Stimulated activated CD8-positive, alpha-beta memory T cell treated with anti-CD3 and anti-CD28 coated beads, Interleukin-15, amount 100 ng/mL, for 1 hour (primary cell): Measurements from ENCODE around the gene NAV2.

Experiments used
- DNase-seq: peaks from one replicate; pipeline ENCODE4 v3.0.0-alpha.2; 2020; ENCODE audit warnings: low read depth

Gene NAV2

DNA sequence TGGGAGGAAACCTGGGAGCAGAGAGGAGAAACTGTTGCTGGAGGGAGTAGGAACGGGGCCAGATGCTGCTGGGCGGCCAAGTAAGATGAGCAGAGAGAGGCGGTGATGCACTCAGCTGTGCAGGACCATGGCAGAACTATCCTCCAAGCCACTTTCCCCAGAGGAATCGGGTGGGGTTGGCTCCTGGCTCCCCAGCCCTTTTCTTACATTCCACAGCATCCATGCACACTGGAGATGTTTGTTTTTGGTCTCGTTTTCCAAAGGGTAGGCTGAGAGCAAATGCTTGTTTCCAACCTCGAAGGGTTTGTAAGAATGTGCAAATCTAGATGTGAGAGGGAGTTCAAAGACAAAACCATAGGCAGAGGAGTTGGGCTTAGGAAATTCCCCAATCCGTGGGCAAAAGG, 374.5 kb downstream of the NAV2 start:
- DNase-seq: no peak

GRCh38 chr11:20088397-20089225, 376.0 kb downstream of the NAV2 start:
- DNase-seq: no peak

DNA sequence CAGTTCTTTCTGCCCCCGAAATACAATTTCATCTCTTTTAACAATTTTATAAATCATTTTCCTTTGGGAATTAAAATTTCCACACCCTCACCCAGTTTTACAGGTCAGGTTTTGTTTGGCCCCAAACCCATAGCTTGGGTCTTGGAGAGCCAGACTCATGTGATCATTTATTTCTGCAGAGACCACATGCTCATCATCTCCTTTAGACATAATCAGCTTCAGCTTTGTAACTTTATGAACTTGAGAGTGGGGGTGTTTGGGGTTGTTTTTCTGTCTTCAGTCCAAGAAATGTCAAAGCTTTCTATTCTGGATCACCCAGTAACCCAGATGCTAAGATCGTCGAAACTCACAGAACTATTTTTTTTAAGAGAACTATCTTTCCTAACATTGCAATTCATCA, 376.7 kb downstream of the NAV2 start:
- no peak for DNase-seq

DNA sequence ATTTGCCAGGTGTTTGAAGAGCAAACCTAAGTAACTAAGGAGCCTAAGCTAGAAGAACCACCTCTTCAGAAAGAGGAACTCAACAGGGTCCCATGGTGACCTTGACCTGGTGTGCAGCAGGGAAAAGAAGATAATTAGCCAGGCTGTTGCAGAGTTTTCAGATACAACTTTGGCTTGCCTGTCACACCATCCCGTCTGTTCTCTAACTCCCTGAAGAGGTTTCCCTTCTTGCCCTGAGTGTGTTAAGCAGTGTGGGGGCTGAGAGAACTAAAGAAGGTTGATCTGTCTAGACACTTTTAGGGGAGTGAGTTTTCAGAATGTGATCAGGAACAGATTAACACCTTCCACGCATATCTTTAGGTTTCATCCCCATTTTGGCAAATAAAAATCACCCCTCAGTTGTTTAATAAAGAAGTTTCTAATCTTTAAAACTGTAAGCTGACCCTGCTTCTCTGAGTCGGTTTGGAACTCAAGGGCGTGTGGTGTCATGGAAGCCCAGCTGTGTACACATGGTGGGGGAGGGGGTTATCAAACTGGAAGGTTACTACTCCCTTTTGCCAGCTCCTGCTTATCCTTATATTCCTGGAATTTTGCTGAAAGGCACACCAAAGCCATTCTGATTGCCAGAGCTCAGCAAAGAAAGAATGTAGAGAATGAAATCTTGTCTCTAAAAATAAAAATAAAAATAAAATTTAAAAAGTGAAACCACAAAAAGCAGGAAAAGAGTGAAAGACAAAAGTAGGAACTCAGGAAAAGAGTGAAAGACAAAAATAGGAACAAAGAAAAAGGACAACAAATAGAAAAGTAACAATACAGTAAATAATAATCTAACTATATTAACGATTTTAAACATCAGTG, 377.4 kb downstream of the NAV2 start:
- DNase-seq: no peak

GRCh38 chr11:20090654-20091374, 378.2 kb downstream of the NAV2 start:
- no peak for DNase-seq

- no peak for DNase-seq
These were observed 381.1 kb downstream of the NAV2 start for GRCh38 chr11:20093775-20094174.

- no peak for DNase-seq
These were observed 382.6 kb downstream of the NAV2 start for GRCh38 chr11:20095189-20095588.

- no peak for DNase-seq
These were observed 384.9 kb downstream of the NAV2 start for GRCh38 chr11:20097319-20098221.

GRCh38 chr11:20099527-20099926, 386.9 kb downstream of the NAV2 start:
- no peak for DNase-seq

DNA sequence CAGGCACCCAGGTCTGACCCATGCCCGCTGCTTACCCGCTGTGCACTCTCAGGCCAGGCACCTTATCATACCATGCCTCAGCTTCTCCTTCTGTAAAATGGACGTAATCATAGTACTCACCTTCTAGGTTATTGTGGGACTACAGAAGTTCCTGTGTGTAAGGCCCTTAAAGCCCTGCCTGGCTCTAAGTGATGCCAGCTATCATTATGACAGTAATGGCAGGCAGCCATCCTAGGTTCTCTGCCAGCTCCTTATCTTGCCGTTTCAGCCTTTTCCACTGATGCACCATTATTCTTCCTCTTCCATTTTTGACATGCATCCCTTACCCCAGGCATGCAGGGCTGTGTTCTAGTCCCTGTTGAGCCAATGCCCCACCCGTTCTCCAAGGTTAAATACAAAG, 389.8 kb downstream of the NAV2 start:
- no peak for DNase-seq

DNA sequence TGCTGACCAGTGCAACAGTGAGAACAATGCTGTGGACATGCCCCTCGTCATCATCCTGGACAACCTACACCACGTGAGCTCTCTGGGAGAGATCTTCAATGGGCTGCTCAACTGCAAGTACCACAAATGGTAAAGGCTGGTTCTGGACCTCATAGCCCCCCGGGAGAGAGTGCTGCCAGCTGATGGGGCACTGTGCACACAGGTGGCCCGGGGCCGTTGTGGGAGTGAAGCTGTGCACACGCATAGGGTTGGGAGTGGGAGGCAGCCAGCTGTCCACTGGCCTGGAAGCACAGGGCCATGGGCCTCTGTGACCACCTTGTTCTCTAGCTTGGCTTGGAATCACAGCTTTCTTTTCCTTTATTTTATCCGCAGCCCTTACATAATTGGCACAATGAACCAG, 390.6 kb downstream of the NAV2 start:
- no peak for DNase-seq

DNA sequence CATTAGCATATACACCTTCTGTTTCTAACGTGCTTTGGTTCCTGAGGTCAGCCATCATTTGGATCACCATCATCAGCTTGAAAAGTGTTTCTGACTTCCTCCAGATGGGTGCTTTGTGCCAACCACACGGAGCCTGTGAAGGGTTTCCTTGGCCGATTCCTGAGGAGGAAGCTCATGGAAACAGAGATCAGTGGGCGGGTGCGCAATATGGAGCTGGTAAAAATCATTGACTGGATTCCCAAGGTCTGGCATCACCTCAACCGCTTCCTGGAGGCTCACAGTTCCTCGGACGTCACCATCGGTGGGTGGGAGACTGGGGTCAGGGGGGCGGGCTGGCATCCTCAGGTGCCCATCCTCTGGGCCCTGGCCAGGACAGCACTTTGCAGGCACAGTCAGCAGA, 392.8 kb downstream of the NAV2 start:
- no peak for DNase-seq

GRCh38 chr11:20109731-20110445, 397.3 kb downstream of the NAV2 start:
- DNase-seq: no peak

DNA sequence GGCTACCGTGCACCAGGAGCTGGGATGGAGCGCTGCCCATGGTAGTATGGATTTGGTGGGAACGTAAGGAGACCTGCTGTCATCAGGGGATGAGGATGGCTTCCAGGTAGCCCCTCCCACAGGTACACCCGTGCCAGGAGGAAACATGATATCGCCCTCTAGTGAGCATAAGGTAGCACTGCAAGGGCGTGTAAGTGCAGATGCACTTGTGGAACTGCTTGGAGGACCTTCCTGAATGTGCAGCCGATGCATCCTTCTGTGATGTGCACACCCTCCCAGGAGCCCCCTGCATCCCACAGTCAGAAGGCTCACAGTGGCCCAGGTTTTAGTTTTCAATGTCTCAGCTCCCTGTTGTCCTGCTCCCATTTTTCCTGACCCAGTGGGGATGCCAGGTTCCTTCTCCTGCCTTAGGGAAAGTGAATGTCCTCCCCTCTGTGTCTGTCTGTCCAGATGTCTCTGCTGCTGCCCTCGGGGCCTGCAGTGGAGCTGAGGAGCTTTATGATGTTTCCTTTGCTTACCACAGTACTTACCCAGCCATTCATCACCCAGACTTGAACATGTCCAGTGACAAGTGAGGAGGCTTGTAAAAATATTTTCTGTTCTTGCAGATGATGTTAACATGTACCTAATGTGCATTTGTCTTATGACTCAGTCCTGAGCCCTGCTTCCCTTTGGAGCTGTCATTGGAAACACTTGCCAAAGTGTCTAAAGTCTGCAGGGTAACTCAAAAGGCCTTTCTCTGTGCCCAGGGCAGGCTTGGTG, 398.5 kb downstream of the NAV2 start:
- DNase-seq: no peak

- no peak for DNase-seq
These were observed 399.2 kb downstream of the NAV2 start for GRCh38 chr11:20111871-20112270.

- no peak for DNase-seq
These were observed 399.9 kb downstream of the NAV2 start for GRCh38 chr11:20112291-20113148.

DNA sequence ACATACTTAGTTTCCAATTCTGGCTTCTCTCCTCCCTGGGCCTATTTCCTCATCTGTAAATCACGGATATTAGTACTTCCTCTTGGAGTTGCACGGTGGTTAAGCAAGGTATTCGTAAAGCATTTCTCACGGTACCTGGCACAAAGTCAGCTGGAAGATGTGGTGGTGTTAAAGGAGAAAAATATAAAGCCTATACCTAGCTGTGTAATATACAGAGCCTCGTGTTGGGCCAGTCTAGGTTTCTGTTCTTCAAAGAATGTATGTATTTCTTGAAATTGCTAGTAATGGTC, 400.5 kb downstream of the NAV2 start:
- DNase-seq: no peak

DNA sequence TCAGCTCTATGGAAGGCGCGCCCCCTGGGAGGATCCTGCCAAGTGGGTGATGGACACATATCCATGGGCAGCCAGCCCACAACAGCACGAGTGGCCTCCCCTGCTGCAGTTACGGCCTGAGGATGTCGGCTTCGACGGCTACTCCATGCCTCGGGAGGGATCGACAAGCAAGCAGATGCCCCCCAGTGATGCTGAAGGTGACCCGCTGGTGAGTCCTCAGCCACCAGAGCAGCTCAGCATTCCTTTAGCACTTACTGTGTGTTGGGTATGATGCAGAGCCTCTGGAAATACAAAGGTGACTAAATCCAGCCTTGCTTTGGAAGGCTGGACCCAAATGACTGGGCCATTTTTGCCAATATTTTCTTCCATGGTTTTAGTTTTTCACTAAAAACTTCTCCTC, 402.0 kb downstream of the NAV2 start:
- no peak for DNase-seq

DNA sequence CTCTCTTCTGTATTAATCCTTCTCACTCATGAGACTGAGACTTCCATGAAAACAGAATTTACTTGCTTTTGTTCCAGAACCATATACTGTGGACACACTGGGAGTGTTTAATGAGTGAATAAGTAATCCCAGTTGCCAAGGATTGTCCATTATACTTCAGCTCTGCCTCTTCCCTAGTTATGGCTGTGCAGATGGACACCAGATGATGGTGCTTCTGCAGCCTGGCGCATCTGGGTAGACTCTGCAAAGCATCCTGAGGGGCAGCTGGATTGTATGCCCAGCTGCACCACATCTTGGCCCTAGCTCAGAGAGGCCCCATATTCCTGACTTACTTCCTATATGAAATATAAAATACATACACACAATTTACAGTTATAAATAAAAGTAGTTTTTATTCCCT, 404.2 kb downstream of the NAV2 start:
- DNase-seq: no peak
